ENCODE results near the gene MAMDC2.

Gene MAMDC2

GRCh38 chr9:70261131-70261870 lies 217.7 kb downstream of the MAMDC2 start:
- no peak for DNase-seq (ENCODE audit: low spot score)

DNA sequence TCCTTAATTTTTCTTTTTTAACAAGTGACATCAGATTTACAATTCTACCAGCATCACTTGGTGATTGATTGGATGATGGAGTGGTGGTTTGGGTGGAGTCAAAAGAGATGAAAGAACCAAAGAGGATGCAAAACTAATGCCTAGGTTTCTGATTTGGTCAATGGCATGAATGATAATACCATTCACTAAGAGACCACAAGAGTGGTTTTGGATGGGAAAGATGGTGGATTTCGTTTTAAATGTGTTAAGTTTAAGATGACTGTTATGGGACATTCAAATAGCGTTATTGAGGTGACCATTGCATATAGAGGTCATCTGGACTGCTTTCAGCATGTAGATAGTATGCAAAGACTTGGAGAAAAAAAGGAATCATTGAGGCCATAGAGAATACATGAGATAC lies 218.7 kb downstream of the MAMDC2 start:
- no peak for DNase-seq (ENCODE audit: low spot score)

DNA sequence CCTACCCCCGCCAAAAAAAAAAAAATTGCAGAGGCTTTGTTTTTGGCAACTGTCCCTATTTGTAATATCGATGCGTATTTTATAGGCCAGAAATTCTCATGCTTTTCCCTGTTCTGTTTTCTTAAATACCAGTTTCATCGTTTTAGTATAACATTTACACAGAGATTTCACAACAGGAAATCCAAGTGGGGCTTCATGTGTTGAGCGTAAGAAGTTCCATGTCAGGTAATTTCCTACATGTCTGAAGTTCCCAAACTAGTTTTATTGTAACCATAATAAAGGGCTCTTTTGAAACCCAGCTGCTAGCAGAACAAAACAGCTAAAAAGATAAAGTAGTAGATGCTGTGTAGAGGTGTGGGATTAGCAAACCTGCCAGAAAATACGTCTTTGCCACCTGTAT lies 219.3 kb downstream of the MAMDC2 start:
- no peak for DNase-seq (ENCODE audit: low spot score)

DNA sequence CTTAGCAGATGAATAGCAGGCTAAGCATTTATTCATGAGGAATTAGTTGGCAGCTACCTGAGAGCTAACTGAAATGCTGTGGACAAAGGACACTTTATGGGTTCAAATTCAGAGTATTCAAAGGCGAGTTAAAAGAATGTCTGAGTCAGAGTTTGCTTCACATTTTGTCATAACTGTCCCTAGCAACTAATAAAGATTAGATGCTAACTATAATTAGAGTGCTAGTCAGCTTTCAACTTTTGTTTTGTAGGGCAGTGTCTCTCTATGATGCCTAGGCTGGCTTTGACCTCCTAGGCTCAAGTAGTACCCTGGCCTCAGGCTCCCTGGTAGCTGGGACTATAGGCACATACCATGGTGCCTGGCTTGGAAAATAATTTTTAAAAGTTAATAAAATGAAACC lies 219.8 kb downstream of the MAMDC2 start:
- peak; percentile 22 for DNase-seq (ENCODE audit: low spot score)
